HepG2 (cell line): ENCODE data around the gene JADE3. TPM values are rescaled to one million over a fixed set of nuclear protein-coding genes. Genes with fewer than 3 reads are reported as not detected.

Experiments
- AGO1 ChIP-seq: fragments of 200-400 bp; formaldehyde crosslinking; IDR thresholded peaks from 2 replicates; pipeline ENCODE4 v1.6.1; 2017; ENCODE audit warnings: mild to moderate bottlenecking, low read depth, low read length, moderate library complexity; ENCODE audit not compliant: poor library complexity, severe bottlenecking
- CBX2 ChIP-seq, 2 experiments: fragments of 200-600 bp in 1 of 2; sonication (generic); formaldehyde crosslinking in 1 of 2; IDR thresholded peaks; 2 replicates each; pipeline versions ENCODE4 v1.7.0 to v1.8.1; 2018 to 2022; ENCODE audit warnings: low read depth in 2 of 2, low read length in 1 of 2, mild to moderate bottlenecking in 1 of 2, missing genetic modification reagents in 1 of 2
- CENPT ChIP-seq: sonication (generic); formaldehyde crosslinking; IDR thresholded peaks from 2 replicates; pipeline ENCODE4 v1.8.0; 2022; ENCODE audit warnings: low read depth, mild to moderate bottlenecking, moderate library complexity, missing genetic modification reagents
- CENPX ChIP-seq: sonication (generic); formaldehyde crosslinking; IDR thresholded peaks from 2 replicates; pipeline ENCODE4 v1.9.0; 2021; ENCODE audit warnings: mild to moderate bottlenecking, missing genetic modification reagents, moderate library complexity
- FOXK2 ChIP-seq: fragments of 450-650 bp; IDR thresholded peaks from 2 replicates; pipeline ENCODE4 v1.6.1; 2016
- HOXA9 ChIP-seq: sonication (generic); formaldehyde crosslinking; IDR thresholded peaks from 2 replicates; pipeline ENCODE4 v1.8.1; 2022; ENCODE audit warnings: missing genetic modification reagents, mild to moderate bottlenecking, moderate library complexity, borderline replicate concordance
- IRX3 ChIP-seq: sonication (generic); formaldehyde crosslinking; IDR thresholded peaks from 2 replicates; pipeline ENCODE4 v1.8.1; 2023; ENCODE audit warnings: mild to moderate bottlenecking, low read depth, missing genetic modification reagents, borderline replicate concordance
- JUN ChIP-seq: sonication (generic); formaldehyde crosslinking; IDR thresholded peaks from 2 replicates; pipeline ENCODE4 v1.4.0; 2020; ENCODE audit warnings: mild to moderate bottlenecking, missing genetic modification reagents
- RFXANK ChIP-seq: IDR thresholded peaks from 2 replicates; pipeline ENCODE4 v1.6.1; 2016
- ZFP36 ChIP-seq: fragments of 150-350 bp; IDR thresholded peaks from 2 replicates; pipeline ENCODE4 v1.6.1; 2018; ENCODE audit warnings: borderline replicate concordance, low read length, low read depth; ENCODE audit not compliant: partially characterized antibody
- ZNF382 ChIP-seq: sonication (generic); formaldehyde crosslinking; IDR thresholded peaks from 2 replicates; pipeline ENCODE4 v1.5.0; 2020; ENCODE audit warnings: missing genetic modification reagents, mild to moderate bottlenecking, borderline replicate concordance
- ZNF567 ChIP-seq: sonication (generic); formaldehyde crosslinking; IDR thresholded peaks from 2 replicates; pipeline ENCODE4 v1.8.1; 2023; ENCODE audit warnings: mild to moderate bottlenecking, missing genetic modification reagents, borderline replicate concordance
- ZNF709 ChIP-seq: sonication (generic); formaldehyde crosslinking; IDR thresholded peaks from 2 replicates; pipeline ENCODE4 v1.5.0; 2020; ENCODE audit warnings: mild to moderate bottlenecking, missing genetic modification reagents
- ZNF773 ChIP-seq: sonication (generic); formaldehyde crosslinking; IDR thresholded peaks from 2 replicates; pipeline ENCODE4 v1.4.0; 2020; ENCODE audit warnings: missing genetic modification reagents, borderline replicate concordance
- polyA plus RNA-seq, 8 experiments: library from polyadenylated mRNA; depleted of rRNA in 3 of 8; stranded (reverse) in 7 of 8; unstranded in 1 of 8; fragments of >200 nt; fragmentation: Illumina TruSeq in 4 of 8; extraction: Trizol in 4 of 8; gene quantifications; 2 replicates each; pipeline versions ENCODE4 v1.2.1 to v1.2.3, GENCODE V29; 2011 to 2016; ENCODE audit warnings: low read depth in 4 of 8, missing spikeins in 1 of 8, mixed read lengths in 1 of 8; ENCODE audit not compliant: insufficient read depth in 1 of 8
- total RNA-seq, 5 experiments: library from RNA; depleted of rRNA; stranded (reverse); fragments of >200 nt; fragmentation: Illumina TruSeq; extraction: Trizol; gene quantifications; 2 replicates each; pipeline ENCODE4 v1.2.3, GENCODE V29; 2016; ENCODE audit warnings: low read depth in 1 of 5
- TF ChIP-seq, protein P1 (sequence below): sonication (generic); formaldehyde crosslinking; IDR thresholded peaks from 2 replicates; pipeline ENCODE4 v1.4.0; 2020; ENCODE audit warnings: mild to moderate bottlenecking, low read depth, missing genetic modification reagents
- TF ChIP-seq, protein P2 (sequence below): sonication (generic); formaldehyde crosslinking; IDR thresholded peaks from 2 replicates; pipeline ENCODE4 v1.8.0; 2022; ENCODE audit warnings: missing genetic modification reagents, low read depth, mild to moderate bottlenecking, borderline replicate concordance
- TF ChIP-seq, protein P3 (sequence below): sonication (generic); formaldehyde crosslinking; IDR thresholded peaks from 2 replicates; pipeline ENCODE4 v1.5.1; 2020; ENCODE audit warnings: mild to moderate bottlenecking, missing genetic modification reagents, moderate library complexity
- TF ChIP-seq, protein P4 (sequence below): sonication (generic); IDR thresholded peaks from 2 replicates; pipeline ENCODE4 v1.6.1; 2016; ENCODE audit warnings: low read depth, borderline replicate concordance
- TF ChIP-seq, protein P5 (sequence below): sonication (generic); formaldehyde crosslinking; IDR thresholded peaks from 2 replicates; pipeline ENCODE4 v1.4.0; 2020; ENCODE audit warnings: missing genetic modification reagents
- TF ChIP-seq, protein P6 (sequence below): sonication (generic); formaldehyde crosslinking; IDR thresholded peaks from 2 replicates; pipeline ENCODE4 v1.5.0; 2020; ENCODE audit warnings: missing genetic modification reagents, mild to moderate bottlenecking, borderline replicate concordance
- TF ChIP-seq, protein P7 (sequence below): sonication (generic); formaldehyde crosslinking; IDR thresholded peaks from 2 replicates; pipeline ENCODE4 v1.9.0; 2021; ENCODE audit warnings: missing genetic modification reagents, mild to moderate bottlenecking, borderline replicate concordance
- TF ChIP-seq, protein P8 (sequence below): sonication (generic); formaldehyde crosslinking; IDR thresholded peaks from 2 replicates; pipeline ENCODE4 v1.8.1; 2023; ENCODE audit warnings: missing genetic modification reagents, mild to moderate bottlenecking, borderline replicate concordance

JADE3 gene
- total and polyA plus RNA-seq, 2 of the 13 experiments (the other 11 are each of a cell fraction or from before 2014, with no cell fraction given): 7.7 to 7.8 TPM

DNA sequence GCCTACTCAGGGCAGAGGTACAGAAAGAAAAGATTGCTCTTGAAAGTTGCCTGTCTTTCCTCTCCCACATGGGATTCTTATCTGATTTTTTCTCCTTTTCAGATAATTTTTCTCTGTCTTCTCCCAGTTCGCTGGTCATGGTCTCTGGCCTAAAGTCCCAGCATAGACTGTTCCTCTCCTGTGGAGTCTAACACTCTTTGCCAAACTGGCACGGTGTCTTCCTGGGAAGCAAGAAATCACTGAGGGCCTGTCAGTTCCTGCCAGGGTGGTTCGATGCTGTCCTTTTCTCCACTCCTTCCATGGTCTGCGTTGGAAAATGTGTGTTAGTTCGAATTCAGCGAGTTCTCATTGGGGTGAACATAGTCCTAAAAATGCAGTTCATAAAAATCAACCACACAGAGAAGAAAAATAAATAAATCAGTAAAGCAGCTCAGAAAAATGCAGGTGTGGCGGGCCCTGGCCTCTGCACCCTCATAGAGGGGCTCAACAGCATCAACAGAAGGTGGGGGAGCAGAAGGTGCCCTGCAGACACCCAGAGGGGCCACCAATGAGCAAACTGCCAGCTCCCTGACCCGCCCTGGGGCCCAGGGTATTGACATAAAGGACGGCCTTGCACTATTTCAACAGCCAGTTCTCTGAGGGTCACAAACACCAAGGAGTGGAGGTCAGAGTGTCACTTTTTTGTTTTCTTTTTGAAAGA lies 168.1 kb downstream of the JADE3 start (continued):
- no peak for TF ChIP-seq ZNF382 (CRISPR knock-in tag)
- TF ChIP-seq, protein P1, sequence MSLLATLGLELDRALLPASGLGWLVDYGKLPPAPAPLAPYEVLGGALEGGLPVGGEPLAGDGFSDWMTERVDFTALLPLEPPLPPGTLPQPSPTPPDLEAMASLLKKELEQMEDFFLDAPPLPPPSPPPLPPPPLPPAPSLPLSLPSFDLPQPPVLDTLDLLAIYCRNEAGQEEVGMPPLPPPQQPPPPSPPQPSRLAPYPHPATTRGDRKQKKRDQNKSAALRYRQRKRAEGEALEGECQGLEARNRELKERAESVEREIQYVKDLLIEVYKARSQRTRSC (CRISPR knock-in tag): no peak
- no peak for TF ChIP-seq ZNF709
- TF ChIP-seq AGO1: no peak
- TF ChIP-seq, protein P2, sequence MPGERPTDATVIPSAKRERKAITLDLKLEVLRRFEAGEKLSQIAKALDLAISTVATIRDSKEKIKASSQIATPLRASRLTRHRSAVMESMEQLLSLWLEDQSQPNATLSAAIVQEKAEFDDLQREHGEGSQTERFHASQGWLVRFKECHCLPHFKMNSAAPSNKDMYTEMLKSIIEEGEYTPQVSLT (CRISPR knock-in tag): no peak
- TF ChIP-seq, protein P3, sequence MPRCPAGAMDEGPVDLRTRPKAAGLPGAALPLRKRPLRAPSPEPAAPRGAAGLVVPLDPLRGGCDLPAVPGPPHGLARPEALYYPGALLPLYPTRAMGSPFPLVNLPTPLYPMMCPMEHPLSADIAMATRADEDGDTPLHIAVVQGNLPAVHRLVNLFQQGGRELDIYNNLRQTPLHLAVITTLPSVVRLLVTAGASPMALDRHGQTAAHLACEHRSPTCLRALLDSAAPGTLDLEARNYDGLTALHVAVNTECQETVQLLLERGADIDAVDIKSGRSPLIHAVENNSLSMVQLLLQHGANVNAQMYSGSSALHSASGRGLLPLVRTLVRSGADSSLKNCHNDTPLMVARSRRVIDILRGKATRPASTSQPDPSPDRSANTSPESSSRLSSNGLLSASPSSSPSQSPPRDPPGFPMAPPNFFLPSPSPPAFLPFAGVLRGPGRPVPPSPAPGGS (CRISPR knock-in tag): no peak
- no peak for TF ChIP-seq HOXA9 (CRISPR knock-in tag)
- no peak for TF ChIP-seq IRX3 (CRISPR knock-in tag)
- TF ChIP-seq CBX2 (IDR thresholded peaks at IDR 0.05; ENCODE audit: low read depth, low read length): no peak
- TF ChIP-seq CBX2 (CRISPR knock-in tag; IDR thresholded peaks at IDR 0.05; ENCODE audit: low read depth): no peak
- no peak for TF ChIP-seq CENPX (CRISPR knock-in tag)
- TF ChIP-seq ZNF773: no peak
- TF ChIP-seq, protein P4, sequence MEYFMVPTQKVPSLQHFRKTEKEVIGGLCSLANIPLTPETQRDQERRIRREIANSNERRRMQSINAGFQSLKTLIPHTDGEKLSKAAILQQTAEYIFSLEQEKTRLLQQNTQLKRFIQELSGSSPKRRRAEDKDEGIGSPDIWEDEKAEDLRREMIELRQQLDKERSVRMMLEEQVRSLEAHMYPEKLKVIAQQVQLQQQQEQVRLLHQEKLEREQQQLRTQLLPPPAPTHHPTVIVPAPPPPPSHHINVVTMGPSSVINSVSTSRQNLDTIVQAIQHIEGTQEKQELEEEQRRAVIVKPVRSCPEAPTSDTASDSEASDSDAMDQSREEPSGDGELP: no peak
- TF ChIP-seq, protein P5, sequence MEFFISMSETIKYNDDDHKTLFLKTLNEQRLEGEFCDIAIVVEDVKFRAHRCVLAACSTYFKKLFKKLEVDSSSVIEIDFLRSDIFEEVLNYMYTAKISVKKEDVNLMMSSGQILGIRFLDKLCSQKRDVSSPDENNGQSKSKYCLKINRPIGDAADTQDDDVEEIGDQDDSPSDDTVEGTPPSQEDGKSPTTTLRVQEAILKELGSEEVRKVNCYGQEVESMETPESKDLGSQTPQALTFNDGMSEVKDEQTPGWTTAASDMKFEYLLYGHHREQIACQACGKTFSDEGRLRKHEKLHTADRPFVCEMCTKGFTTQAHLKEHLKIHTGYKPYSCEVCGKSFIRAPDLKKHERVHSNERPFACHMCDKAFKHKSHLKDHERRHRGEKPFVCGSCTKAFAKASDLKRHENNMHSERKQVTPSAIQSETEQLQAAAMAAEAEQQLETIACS (CRISPR knock-in tag): no peak
- TF ChIP-seq RFXANK (CRISPR knock-in tag): no peak
- TF ChIP-seq, protein P6, sequence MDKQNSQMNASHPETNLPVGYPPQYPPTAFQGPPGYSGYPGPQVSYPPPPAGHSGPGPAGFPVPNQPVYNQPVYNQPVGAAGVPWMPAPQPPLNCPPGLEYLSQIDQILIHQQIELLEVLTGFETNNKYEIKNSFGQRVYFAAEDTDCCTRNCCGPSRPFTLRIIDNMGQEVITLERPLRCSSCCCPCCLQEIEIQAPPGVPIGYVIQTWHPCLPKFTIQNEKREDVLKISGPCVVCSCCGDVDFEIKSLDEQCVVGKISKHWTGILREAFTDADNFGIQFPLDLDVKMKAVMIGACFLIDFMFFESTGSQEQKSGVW (CRISPR knock-in tag): no peak
- TF ChIP-seq ZFP36: no peak
- TF ChIP-seq, protein P7, sequence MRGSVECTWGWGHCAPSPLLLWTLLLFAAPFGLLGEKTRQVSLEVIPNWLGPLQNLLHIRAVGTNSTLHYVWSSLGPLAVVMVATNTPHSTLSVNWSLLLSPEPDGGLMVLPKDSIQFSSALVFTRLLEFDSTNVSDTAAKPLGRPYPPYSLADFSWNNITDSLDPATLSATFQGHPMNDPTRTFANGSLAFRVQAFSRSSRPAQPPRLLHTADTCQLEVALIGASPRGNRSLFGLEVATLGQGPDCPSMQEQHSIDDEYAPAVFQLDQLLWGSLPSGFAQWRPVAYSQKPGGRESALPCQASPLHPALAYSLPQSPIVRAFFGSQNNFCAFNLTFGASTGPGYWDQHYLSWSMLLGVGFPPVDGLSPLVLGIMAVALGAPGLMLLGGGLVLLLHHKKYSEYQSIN (CRISPR knock-in tag): no peak
- TF ChIP-seq CENPT (CRISPR knock-in tag): no peak
- TF ChIP-seq, protein P8, sequence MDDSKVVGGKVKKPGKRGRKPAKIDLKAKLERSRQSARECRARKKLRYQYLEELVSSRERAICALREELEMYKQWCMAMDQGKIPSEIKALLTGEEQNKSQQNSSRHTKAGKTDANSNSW (CRISPR knock-in tag): no peak
- TF ChIP-seq ZNF567: no peak
- TF ChIP-seq FOXK2: no peak
- no peak for TF ChIP-seq JUN
